Neutrophil (primary cell): ENCODE data around the gene NAP1L1.

Experiments used
- H3K27ac ChIP-seq: fragments of 200-600 bp; sonication (generic); 2 replicates; pipeline ENCODE4 v1.5.1; 2016; ENCODE audit warnings: mild to moderate bottlenecking, moderate library complexity
- H3K27me3 ChIP-seq: fragments of 200-600 bp; sonication (generic); 2 replicates; pipeline ENCODE4 v1.6.0; 2016; ENCODE audit warnings: mild to moderate bottlenecking
- H3K36me3 ChIP-seq: fragments of 200-600 bp; sonication (generic); 2 replicates; pipeline ENCODE4 v1.5.1; 2017
- H3K4me1 ChIP-seq, 2 experiments: fragments of 200-600 bp in 1 of 2; sonication (generic) in 1 of 2; 1 replicate in 1 of 2; 2 replicates in 1 of 2; pipeline versions ENCODE4 v1.5.1 to v1.6.1; 2013 to 2016; ENCODE audit warnings: low read depth in 1 of 2, low read length in 1 of 2, mild to moderate bottlenecking in 1 of 2, moderate library complexity in 1 of 2; ENCODE audit not compliant: control insufficient read depth in 1 of 2, insufficient read depth in 1 of 2
- H3K4me3 ChIP-seq, 2 experiments: fragments of 200-600 bp in 1 of 2; sonication (generic) in 1 of 2; 1 replicate in 1 of 2; 2 replicates in 1 of 2; pipeline ENCODE4 v1.5.1; 2013 to 2016; ENCODE audit warnings: low read depth in 1 of 2, low read length in 1 of 2, mild to moderate bottlenecking in 1 of 2, moderate library complexity in 1 of 2
- H3K9me3 ChIP-seq: fragments of 200-600 bp; sonication (generic); 2 replicates; pipeline ENCODE4 v1.5.1; 2016
- TF ChIP-seq, protein P1 (sequence below): fragments of 200-600 bp; sonication (generic); IDR thresholded peaks from 2 replicates; pipeline ENCODE4 v1.5.1; 2016; ENCODE audit warnings: antibody characterized with exemption

Gene NAP1L1

DNA sequence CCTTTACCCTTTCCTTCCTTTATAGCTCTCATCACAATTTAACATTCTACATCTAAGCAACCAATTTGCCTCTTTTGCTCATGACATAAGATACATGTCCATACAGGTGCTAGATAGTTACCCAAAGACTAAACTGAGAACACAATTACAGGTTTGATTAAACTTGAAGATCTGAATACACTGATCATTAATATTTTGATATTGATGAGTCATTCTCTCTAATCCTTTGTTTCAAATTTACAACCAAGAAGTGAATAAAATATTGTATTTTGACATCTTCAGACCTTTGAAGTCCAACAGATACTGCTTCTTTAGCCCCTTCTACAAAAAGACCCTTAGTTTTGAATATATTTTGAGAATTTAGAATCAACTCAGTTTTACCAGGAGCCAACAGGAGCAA lies 2.6 kb downstream of the NAP1L1 start:
- Histone ChIP-seq H3K27ac (no peak overlapping the region), H3K27me3 (peaks cover 8% of the 10 kb centered on the region), H3K36me3 (no peaks in the 10 kb centered on the region), H3K4me3 (no peak overlapping the region), H3K9me3 (no peaks in the 10 kb centered on the region), H3K4me1 (peaks cover 17 to 19% of the 10 kb centered on the region in 2 experiments)
- TF ChIP-seq, protein P1, sequence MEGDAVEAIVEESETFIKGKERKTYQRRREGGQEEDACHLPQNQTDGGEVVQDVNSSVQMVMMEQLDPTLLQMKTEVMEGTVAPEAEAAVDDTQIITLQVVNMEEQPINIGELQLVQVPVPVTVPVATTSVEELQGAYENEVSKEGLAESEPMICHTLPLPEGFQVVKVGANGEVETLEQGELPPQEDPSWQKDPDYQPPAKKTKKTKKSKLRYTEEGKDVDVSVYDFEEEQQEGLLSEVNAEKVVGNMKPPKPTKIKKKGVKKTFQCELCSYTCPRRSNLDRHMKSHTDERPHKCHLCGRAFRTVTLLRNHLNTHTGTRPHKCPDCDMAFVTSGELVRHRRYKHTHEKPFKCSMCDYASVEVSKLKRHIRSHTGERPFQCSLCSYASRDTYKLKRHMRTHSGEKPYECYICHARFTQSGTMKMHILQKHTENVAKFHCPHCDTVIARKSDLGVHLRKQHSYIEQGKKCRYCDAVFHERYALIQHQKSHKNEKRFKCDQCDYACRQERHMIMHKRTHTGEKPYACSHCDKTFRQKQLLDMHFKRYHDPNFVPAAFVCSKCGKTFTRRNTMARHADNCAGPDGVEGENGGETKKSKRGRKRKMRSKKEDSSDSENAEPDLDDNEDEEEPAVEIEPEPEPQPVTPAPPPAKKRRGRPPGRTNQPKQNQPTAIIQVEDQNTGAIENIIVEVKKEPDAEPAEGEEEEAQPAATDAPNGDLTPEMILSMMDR = no peak

DNA sequence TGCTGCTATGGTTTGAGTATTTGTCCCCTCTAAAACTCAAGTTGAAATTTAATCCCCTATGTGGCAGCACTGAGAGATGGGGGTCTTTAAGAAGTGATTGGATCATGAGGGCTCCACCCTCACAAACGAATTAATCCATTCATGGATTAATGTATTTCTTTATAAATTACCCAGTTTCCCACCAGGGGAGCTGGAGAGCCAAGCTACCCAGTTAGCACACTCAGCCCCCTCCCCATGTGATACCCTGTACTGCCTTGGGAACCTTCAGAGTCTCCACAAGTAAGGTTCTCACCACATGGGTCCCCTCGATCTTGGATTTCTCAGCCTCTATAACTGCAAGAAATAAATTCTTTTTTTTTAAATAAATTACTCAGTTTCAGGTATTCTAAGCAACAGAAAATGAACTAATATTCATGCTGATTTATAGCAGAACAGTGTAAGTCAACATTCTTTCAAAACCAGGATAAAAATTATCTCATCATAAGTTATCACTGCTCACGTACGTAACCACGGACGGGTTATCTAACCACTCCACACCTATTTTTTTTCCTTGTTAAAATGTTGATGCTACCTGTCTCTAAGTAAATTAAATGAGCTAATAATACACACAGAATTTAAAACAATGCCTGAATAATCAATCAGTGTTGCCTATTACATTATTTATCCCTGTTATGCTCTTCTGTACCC lies 3.6 kb downstream of the NAP1L1 start:
- H3K27me3 ChIP-seq = peaks cover 8% of the 10 kb centered on the region
- TF ChIP-seq, protein P1 = no peak
- H3K4me3 ChIP-seq = no peak overlapping the region
- no peak overlapping the region for H3K27ac ChIP-seq
- H3K36me3 ChIP-seq = no peaks in the 10 kb centered on the region
- H3K4me1 ChIP-seq = peaks cover 17 to 19% of the 10 kb centered on the region in 2 experiments
- H3K9me3 ChIP-seq = no peaks in the 10 kb centered on the region

DNA sequence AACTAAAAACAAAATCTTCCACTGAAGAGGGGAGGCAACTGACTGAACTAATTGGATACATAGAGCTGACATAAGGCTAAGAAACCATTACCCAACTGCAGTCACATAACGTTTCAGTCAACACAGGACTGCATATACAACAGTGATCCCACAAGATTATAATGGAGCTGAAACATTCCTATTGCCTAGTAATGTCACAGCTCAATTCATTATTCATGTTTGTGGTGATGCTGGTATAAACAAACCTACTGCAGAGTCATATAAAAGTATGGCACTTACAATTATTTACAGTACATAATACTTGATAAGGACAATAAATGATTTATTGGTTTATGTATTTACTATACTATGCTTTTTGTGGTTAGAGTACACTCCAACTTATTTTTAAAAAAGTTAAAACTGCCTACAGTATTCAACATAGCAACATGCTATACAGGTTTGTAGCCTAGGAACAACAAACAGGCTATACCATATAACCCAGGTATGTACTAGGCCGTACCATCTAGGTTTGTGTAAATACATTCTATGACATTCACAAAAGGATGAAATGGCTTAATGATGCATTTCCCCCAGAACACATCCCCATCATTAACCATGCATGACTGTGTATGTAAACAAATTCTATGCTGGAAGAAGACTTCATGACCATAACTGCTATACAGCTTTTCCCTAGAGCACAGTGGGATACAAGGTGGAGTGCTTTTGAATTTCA lies 4.3 kb downstream of the NAP1L1 start:
- Histone ChIP-seq H3K4me3 (no peak overlapping the region), H3K36me3 (no peaks in the 10 kb centered on the region), H3K9me3 (no peaks in the 10 kb centered on the region), H3K27ac (no peak overlapping the region), H3K4me1 (peaks cover 13 to 14% of the 10 kb centered on the region in 2 experiments), H3K27me3 (peaks cover 4% of the 10 kb centered on the region)
- TF ChIP-seq, protein P1 = no peak

DNA sequence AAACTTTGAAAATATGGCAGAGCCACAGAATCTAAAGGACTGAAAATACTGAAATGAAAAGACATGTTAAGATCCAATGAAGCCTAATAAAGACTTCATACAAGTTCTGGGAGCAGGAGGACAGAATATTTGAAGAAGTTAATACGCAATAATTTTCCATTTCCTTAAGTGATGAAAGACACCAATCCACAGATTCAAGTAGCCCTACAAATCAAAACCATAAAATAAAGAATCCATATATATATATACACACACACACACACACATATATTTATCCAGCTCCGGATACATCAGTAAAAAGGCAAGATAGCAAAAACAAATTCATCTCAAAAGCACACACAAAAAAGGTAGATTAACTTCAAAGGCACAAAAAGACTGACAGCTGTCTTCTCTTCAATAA lies 5.7 kb downstream of the NAP1L1 start:
- H3K4me1 ChIP-seq = peaks cover 8 to 9% of the 10 kb centered on the region in 2 experiments

DNA sequence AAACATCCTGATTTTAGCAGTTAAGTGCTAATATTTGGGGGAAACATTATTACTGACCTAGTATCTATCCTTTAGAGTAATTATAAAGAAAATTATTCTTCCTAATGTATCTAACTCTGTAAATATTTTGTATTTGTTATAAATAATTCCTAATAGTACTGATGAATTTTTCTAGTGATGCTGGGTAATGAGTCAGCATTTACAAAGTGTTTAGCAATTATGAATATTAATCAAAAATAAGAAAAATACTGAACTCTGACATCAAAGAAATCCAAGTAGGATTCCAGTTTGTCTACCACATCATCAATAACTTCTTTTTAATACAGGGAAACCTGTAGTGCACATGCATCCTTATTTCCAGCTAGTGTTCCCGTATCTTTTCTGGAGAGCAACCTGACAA lies 9.0 kb downstream of the NAP1L1 start:
- Histone ChIP-seq H3K36me3 (no peaks in the 10 kb centered on the region), H3K27ac (no peak overlapping the region), H3K4me3 (no peak overlapping the region), H3K4me1 (no peaks in the 10 kb centered on the region), H3K27me3 (no peaks in the 10 kb centered on the region), H3K9me3 (no peaks in the 10 kb centered on the region)
- TF ChIP-seq, protein P1 = no peak

More for the DNA sequence above, 5.7 kb downstream of the NAP1L1 start:
- H3K27ac ChIP-seq = no peak overlapping the region
- TF ChIP-seq, protein P1 = no peak
- H3K36me3 ChIP-seq = no peaks in the 10 kb centered on the region
- H3K27me3 ChIP-seq = no peaks in the 10 kb centered on the region
- no peaks in the 10 kb centered on the region for H3K9me3 ChIP-seq
- H3K4me3 ChIP-seq = no peak overlapping the region
